GM12872 (cell line): ENCODE measurements around the gene PGM2.

Experiments
- TF ChIP-seq, protein P1 (sequence below): IDR thresholded peaks from 3 replicates; pipeline ENCODE4 v1.5.1; 2011; ENCODE audit warnings: low read depth, mild to moderate bottlenecking, low read length, moderate library complexity; ENCODE audit not compliant: insufficient read depth

The PGM2 gene

GRCh38 chr4:37803348-37803973, 23.0 kb upstream of the PGM2 start:
- TF ChIP-seq, protein P1, sequence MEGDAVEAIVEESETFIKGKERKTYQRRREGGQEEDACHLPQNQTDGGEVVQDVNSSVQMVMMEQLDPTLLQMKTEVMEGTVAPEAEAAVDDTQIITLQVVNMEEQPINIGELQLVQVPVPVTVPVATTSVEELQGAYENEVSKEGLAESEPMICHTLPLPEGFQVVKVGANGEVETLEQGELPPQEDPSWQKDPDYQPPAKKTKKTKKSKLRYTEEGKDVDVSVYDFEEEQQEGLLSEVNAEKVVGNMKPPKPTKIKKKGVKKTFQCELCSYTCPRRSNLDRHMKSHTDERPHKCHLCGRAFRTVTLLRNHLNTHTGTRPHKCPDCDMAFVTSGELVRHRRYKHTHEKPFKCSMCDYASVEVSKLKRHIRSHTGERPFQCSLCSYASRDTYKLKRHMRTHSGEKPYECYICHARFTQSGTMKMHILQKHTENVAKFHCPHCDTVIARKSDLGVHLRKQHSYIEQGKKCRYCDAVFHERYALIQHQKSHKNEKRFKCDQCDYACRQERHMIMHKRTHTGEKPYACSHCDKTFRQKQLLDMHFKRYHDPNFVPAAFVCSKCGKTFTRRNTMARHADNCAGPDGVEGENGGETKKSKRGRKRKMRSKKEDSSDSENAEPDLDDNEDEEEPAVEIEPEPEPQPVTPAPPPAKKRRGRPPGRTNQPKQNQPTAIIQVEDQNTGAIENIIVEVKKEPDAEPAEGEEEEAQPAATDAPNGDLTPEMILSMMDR: peak; percentile 49; the same call in 1 of the 3 replicates

- TF ChIP-seq, protein P1: no peak
Measured at GRCh38 chr4:37805091-37805490, 21.4 kb upstream of the PGM2 start.

- TF ChIP-seq, protein P1: no peak
Measured at GRCh38 chr4:37812713-37813112, 13.8 kb upstream of the PGM2 start.

DNA sequence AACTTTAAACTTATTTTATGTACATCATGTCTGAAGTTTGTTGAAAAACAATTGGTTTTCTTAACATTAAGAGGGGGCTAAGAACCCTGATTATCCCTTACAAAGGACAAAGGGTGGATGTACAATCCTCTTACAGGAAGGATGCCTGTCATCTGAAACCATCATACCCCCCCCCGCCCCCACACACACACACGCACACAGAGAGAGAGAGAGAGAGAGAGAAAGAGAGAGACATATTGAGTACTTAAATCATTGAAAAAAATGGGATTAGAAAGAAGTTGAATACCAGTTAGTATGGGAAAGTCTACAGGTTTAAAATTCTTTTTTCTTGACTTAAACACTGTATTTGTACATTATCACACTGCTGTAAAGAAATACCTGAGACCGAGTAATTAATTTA, 10.9 kb upstream of the PGM2 start:
- TF ChIP-seq, protein P1: no peak

DNA sequence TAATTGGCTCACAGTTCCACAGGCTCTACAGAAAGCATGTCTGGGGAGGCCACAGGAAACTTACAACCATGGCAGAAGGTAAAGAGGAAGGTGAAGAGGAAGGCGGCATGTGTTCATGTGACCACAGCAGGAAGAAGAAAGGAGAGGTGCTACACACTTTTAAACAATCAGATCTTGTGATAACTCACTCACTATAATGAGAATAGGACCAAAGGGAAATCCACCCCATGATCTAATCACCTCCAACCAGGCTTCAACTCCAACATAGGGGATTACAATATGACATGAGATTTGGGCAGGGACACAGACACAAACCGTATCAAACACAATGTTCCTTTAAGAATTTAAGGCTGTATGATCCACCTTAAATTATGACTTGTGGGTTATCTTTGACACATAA, 10.5 kb upstream of the PGM2 start:
- TF ChIP-seq, protein P1: no peak

DNA sequence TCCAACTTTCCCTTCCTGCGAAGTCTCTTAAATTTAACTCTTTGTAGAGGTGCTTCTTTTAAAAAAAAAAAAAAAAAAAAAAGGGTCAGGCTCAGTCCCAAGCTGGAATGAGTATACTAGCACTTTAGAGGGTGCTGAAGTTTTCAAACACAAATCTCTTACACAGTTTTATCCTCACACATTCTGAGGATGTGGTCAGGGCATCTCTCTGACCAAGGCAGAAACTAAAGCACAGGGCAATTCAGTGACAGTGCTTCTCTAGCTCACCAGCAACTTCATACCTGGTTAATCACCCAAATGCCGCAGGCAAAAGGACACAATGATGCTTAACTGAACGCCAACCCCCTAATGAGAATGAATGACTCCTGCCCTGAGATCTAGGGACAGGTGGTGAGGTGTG, 9.8 kb upstream of the PGM2 start:
- TF ChIP-seq, protein P1: no peak

DNA sequence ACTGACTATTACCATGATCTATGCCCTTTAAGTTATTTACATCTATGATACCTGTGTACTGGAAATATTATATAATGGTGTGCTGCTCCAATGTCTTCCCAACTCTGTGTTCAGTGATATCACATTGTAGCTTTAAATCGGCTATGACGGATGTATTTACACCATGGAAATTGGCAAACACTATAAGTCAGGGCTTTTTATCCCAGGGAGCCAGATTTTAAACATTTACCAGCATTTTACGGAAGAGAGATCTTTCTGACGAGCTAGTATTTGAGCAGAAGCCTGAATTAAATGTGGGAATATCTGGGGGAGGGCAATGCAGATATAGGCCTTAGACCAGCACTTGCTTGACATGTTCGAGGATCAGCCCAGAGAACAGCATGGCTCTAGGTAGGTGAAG, 7.7 kb upstream of the PGM2 start:
- TF ChIP-seq, protein P1: no peak
